HEK293 (cell line): ENCODE measurements around the gene MARCHF7.

Experiments
- CTCF ChIA-PET: fragments of 350-600 bp; formaldehyde crosslinking; extraction: SDS; loops from one replicate; lab custom pipeline; 2021; ENCODE audit warnings: antibody characterized with exemption; lab: Yijun Ruan, JAX
- POLR2A ChIA-PET: fragments of 300-600 bp; formaldehyde crosslinking; extraction: SDS; loops from one replicate; lab custom pipeline; 2020; ENCODE audit warnings: antibody characterized with exemption, inconsistent platforms; lab: Yijun Ruan, JAX
- H3K27ac ChIP-seq: fragments of 200-500 bp; sonication (Bioruptor generic); 2 replicates; pipeline ENCODE4 v1.5.1; 2014; ENCODE audit warnings: low read depth, low read length, control low read depth, inconsistent platforms; ENCODE audit errors: extremely low read depth
- H3K36me3 ChIP-seq, 2 experiments: fragments of 200-500 bp in 1 of 2; sonication (Bioruptor generic) in 1 of 2; 1 replicate in 1 of 2; 2 replicates in 1 of 2; pipeline ENCODE4 v1.5.1; 2014 to 2017; ENCODE audit warnings: inconsistent platforms in 2 of 2, low read length in 2 of 2; ENCODE audit not compliant: control insufficient read depth in 2 of 2, insufficient read depth in 1 of 2
- H3K4me1 ChIP-seq: fragments of 200-500 bp; sonication (Bioruptor generic); 2 replicates; pipeline ENCODE4 v1.5.1; 2014; ENCODE audit warnings: mild to moderate bottlenecking, low read length, inconsistent platforms; ENCODE audit not compliant: control insufficient read depth, insufficient read depth
- H3K4me3 ChIP-seq: 2 replicates; pipeline ENCODE4 v1.5.1; 2011; ENCODE audit warnings: low read depth, mild to moderate bottlenecking, control low read depth, low read length, moderate library complexity
- H3K9me3 ChIP-seq: fragments of 200-500 bp; sonication (Bioruptor generic); 2 replicates; pipeline ENCODE4 v1.5.1; 2014; ENCODE audit warnings: low read depth, low read length, inconsistent platforms; ENCODE audit not compliant: control insufficient read depth, insufficient read depth
- HOXA7 ChIP-seq: sonication (generic); formaldehyde crosslinking; IDR thresholded peaks from 2 replicates; pipeline ENCODE4 v1.8.1; 2022; ENCODE audit warnings: missing genetic modification reagents, borderline replicate concordance
- ZBTB21 ChIP-seq: fragments of 450-650 bp; formaldehyde crosslinking; IDR thresholded peaks from 2 replicates; pipeline ENCODE4 v1.5.1; 2017; ENCODE audit warnings: missing biosample characterization, missing genetic modification characterization
- ZNF10 ChIP-seq: fragments of 450-650 bp; formaldehyde crosslinking; IDR thresholded peaks from 2 replicates; pipeline ENCODE4 v1.5.1; 2017; ENCODE audit warnings: missing biosample characterization, missing genetic modification characterization
- ZNF138 ChIP-seq: fragments of 450-650 bp; formaldehyde crosslinking; IDR thresholded peaks from 2 replicates; pipeline ENCODE4 v1.5.1; 2016; ENCODE audit warnings: missing biosample characterization, missing genetic modification characterization, borderline replicate concordance
- ZNF19 ChIP-seq: fragments of 450-650 bp; formaldehyde crosslinking; IDR thresholded peaks from 2 replicates; pipeline ENCODE4; 2016; ENCODE audit warnings: missing biosample characterization, missing genetic modification characterization, low read depth
- ZNF221 ChIP-seq: fragments of 450-650 bp; formaldehyde crosslinking; IDR thresholded peaks from 2 replicates; pipeline ENCODE4 v1.5.1; 2017; ENCODE audit warnings: missing biosample characterization, missing genetic modification characterization, borderline replicate concordance
- ZNF311 ChIP-seq: fragments of 450-650 bp; formaldehyde crosslinking; IDR thresholded peaks from 2 replicates; pipeline ENCODE4 v1.5.1; 2017; ENCODE audit warnings: missing biosample characterization, missing genetic modification characterization, borderline replicate concordance
- ZNF37A ChIP-seq: fragments of 450-650 bp; IDR thresholded peaks from 2 replicates; pipeline ENCODE4 v1.5.1; 2018; ENCODE audit warnings: missing biosample characterization, missing genetic modification characterization
- ZNF426 ChIP-seq: fragments of 450-650 bp; formaldehyde crosslinking; IDR thresholded peaks from 2 replicates; pipeline ENCODE4 v1.5.1; 2017; ENCODE audit warnings: missing biosample characterization, missing genetic modification characterization, mild to moderate bottlenecking, inconsistent platforms, moderate library complexity
- ZNF529 ChIP-seq: fragments of 450-650 bp; formaldehyde crosslinking; IDR thresholded peaks from 2 replicates; pipeline ENCODE4 v1.5.1; 2017; ENCODE audit warnings: missing genetic modification characterization, missing biosample characterization; ENCODE audit not compliant: insufficient replicate concordance
- ZNF544 ChIP-seq: fragments of 450-650 bp; formaldehyde crosslinking; IDR thresholded peaks from 2 replicates; pipeline ENCODE4 v1.5.0; 2017; ENCODE audit warnings: missing biosample characterization, missing genetic modification characterization
- ZNF558 ChIP-seq: fragments of 450-650 bp; formaldehyde crosslinking; IDR thresholded peaks from 2 replicates; pipeline ENCODE4 v1.5.1; 2016; ENCODE audit warnings: missing biosample characterization, missing genetic modification characterization
- ZNF660 ChIP-seq: fragments of 450-650 bp; IDR thresholded peaks from 2 replicates; pipeline ENCODE4 v1.5.1; 2018; ENCODE audit warnings: missing biosample characterization, mild to moderate bottlenecking, missing genetic modification characterization
- TF ChIP-seq, protein P1 (sequence below): fragments of 450-650 bp; formaldehyde crosslinking; IDR thresholded peaks from 2 replicates; pipeline ENCODE4 v1.5.1; 2016; ENCODE audit warnings: missing biosample characterization, missing genetic modification characterization
- TF ChIP-seq, protein P2 (sequence below): fragments of 450-650 bp; formaldehyde crosslinking; IDR thresholded peaks from 2 replicates; pipeline ENCODE4 v1.5.1; 2016; ENCODE audit warnings: missing biosample characterization, missing genetic modification characterization, borderline replicate concordance
- TF ChIP-seq, protein P3 (sequence below): fragments of 450-650 bp; formaldehyde crosslinking; IDR thresholded peaks from 2 replicates; pipeline ENCODE4 v1.5.1; 2016; ENCODE audit warnings: missing biosample characterization, missing genetic modification characterization

Gene MARCHF7

DNA sequence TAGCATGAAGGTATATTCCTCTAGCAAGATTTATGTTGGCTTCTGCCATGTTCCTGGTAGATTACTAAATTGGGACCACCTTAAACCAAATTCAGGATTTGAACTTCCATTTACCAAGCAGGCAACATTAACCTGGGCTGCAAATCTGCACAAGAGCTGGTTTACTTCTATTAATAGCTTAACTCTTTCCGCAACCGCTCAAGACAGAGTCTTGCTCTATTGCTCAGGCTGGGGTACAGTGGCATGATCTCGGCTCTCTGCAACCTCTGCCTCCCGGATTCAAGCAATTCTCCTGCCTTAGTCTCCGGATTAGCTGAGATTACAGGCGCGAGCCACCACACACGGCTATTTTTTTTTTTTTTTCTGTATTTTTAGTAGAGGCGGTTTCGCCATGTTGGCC is 8.4 kb downstream of the MARCHF7 start:
- POLR2A ChIA-PET = no interaction called here
- CTCF ChIA-PET = interaction anchor here (2.0 kb wide), 1 partner anchor 8 kb away, joined by 6 read pairs; the partner anchor contains the start of gene MARCHF7
- no peaks in the 10 kb centered on the region for H3K4me1 ChIP-seq

DNA sequence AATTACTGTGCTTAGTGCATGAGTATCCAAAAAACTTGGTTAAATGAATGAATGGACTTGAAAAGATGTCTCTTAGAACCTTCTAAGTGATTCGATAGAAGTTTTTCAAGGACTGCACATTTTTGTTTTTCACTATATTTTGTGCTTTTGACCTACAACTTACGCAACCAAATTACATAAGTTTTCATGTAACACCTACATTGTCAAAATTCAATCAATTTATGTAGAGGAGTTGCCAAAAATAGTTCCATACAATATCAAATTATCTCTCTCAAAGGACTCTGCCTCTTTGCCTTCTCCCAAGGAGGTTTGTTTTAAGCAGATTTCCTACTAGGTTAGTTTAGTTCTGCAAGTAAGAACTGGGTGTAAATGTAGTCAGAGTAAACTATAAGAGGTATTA is 10.3 kb downstream of the MARCHF7 start:
- CTCF ChIA-PET = interaction anchor here (2.0 kb wide), 1 partner anchor 10 kb away, joined by 6 read pairs; the partner anchor contains the start of gene MARCHF7
- no peak overlapping the region for H3K27ac ChIP-seq
- peaks cover 32 to 80% of the 10 kb centered on the region in 2 experiments for H3K36me3 ChIP-seq
- no peak overlapping the region for H3K4me3 ChIP-seq
- no peaks in the 10 kb centered on the region for H3K9me3 ChIP-seq
- POLR2A ChIA-PET = no interaction called here
- H3K4me1 ChIP-seq = no peaks in the 10 kb centered on the region; the same call in 1 of the 2 replicates
- TF ChIP-seq ZNF544 (no peak), HOXA7 (CRISPR knock-in tag) (no peak), ZNF10 (tag by site-specific recombination) (no peak), ZNF426 (tag by site-specific recombination) (no peak), ZNF558 (tag by site-specific recombination) (no peak)
- TF ChIP-seq, protein P1, sequence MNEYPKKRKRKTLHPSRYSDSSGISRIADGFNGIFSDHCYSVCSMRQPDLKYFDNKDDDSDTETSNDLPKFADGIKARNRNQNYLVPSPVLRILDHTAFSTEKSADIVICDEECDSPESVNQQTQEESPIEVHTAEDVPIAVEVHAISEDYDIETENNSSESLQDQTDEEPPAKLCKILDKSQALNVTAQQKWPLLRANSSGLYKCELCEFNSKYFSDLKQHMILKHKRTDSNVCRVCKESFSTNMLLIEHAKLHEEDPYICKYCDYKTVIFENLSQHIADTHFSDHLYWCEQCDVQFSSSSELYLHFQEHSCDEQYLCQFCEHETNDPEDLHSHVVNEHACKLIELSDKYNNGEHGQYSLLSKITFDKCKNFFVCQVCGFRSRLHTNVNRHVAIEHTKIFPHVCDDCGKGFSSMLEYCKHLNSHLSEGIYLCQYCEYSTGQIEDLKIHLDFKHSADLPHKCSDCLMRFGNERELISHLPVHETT (tag by site-specific recombination) = no peak
- TF ChIP-seq, protein P2, sequence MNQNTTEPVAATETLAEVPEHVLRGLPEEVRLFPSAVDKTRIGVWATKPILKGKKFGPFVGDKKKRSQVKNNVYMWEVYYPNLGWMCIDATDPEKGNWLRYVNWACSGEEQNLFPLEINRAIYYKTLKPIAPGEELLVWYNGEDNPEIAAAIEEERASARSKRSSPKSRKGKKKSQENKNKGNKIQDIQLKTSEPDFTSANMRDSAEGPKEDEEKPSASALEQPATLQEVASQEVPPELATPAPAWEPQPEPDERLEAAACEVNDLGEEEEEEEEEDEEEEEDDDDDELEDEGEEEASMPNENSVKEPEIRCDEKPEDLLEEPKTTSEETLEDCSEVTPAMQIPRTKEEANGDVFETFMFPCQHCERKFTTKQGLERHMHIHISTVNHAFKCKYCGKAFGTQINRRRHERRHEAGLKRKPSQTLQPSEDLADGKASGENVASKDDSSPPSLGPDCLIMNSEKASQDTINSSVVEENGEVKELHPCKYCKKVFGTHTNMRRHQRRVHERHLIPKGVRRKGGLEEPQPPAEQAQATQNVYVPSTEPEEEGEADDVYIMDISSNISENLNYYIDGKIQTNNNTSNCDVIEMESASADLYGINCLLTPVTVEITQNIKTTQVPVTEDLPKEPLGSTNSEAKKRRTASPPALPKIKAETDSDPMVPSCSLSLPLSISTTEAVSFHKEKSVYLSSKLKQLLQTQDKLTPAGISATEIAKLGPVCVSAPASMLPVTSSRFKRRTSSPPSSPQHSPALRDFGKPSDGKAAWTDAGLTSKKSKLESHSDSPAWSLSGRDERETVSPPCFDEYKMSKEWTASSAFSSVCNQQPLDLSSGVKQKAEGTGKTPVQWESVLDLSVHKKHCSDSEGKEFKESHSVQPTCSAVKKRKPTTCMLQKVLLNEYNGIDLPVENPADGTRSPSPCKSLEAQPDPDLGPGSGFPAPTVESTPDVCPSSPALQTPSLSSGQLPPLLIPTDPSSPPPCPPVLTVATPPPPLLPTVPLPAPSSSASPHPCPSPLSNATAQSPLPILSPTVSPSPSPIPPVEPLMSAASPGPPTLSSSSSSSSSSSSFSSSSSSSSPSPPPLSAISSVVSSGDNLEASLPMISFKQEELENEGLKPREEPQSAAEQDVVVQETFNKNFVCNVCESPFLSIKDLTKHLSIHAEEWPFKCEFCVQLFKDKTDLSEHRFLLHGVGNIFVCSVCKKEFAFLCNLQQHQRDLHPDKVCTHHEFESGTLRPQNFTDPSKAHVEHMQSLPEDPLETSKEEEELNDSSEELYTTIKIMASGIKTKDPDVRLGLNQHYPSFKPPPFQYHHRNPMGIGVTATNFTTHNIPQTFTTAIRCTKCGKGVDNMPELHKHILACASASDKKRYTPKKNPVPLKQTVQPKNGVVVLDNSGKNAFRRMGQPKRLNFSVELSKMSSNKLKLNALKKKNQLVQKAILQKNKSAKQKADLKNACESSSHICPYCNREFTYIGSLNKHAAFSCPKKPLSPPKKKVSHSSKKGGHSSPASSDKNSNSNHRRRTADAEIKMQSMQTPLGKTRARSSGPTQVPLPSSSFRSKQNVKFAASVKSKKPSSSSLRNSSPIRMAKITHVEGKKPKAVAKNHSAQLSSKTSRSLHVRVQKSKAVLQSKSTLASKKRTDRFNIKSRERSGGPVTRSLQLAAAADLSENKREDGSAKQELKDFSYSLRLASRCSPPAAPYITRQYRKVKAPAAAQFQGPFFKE (tag by site-specific recombination) = no peak

More for the DNA sequence above, 8.4 kb downstream of the MARCHF7 start:
- H3K9me3 ChIP-seq = no peaks in the 10 kb centered on the region
- no peak overlapping the region for H3K4me3 ChIP-seq
- TF ChIP-seq, protein P3, sequence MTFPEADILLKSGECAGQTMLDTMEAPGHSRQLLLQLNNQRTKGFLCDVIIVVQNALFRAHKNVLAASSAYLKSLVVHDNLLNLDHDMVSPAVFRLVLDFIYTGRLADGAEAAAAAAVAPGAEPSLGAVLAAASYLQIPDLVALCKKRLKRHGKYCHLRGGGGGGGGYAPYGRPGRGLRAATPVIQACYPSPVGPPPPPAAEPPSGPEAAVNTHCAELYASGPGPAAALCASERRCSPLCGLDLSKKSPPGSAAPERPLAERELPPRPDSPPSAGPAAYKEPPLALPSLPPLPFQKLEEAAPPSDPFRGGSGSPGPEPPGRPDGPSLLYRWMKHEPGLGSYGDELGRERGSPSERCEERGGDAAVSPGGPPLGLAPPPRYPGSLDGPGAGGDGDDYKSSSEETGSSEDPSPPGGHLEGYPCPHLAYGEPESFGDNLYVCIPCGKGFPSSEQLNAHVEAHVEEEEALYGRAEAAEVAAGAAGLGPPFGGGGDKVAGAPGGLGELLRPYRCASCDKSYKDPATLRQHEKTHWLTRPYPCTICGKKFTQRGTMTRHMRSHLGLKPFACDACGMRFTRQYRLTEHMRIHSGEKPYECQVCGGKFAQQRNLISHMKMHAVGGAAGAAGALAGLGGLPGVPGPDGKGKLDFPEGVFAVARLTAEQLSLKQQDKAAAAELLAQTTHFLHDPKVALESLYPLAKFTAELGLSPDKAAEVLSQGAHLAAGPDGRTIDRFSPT (tag by site-specific recombination) = no peak
- TF ChIP-seq ZNF311 (tag by site-specific recombination) (no peak), ZNF221 (tag by site-specific recombination) (no peak), ZNF138 (tag by site-specific recombination) (no peak), ZBTB21 (tag by site-specific recombination) (no peak), ZNF529 (tag by site-specific recombination) (no peak), ZNF19 (tag by site-specific recombination) (no peak), ZNF37A (no peak), ZNF544 (no peak), ZNF660 (tag by site-specific recombination) (no peak)
- TF ChIP-seq, protein P2 (tag by site-specific recombination) = no peak
- H3K36me3 ChIP-seq = peaks cover 40 to 93% of the 10 kb centered on the region in 2 experiments
- no peak overlapping the region for H3K27ac ChIP-seq
